Effector CD8-positive, alpha-beta T cell (primary cell): ENCODE results near the gene ASAP2.
"Not testable (repeated sequence)": the region's sequence is repeated elsewhere in the genome, so short reads cannot be mapped to it uniquely, and the experiment has no call there.

Experiments
- DNase-seq: peaks from one replicate; lab custom pipeline; 2025; lab: John Stamatoyannopoulos, UW

The ASAP2 gene

DNA sequence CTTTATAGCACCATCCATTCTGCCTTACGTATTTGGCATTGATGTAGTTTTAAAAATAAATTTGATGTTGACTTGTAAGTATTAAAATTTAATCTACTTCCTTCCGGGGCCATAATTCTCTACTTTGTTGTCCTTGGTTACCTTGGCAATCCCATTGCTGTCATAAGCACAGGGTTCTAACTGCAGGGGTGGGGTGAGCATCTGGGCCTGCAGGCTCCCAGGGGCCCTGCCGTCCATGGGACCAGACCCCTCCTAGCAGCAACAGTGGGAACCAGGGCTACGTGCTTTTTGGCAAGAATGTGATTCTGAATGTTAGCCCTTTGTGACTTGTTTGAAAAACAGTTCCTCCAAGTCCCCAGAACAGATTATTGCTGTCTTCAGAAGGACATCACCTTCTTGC is 4.9 kb downstream of the ASAP2 start:
- DNase-seq: no peak

DNA sequence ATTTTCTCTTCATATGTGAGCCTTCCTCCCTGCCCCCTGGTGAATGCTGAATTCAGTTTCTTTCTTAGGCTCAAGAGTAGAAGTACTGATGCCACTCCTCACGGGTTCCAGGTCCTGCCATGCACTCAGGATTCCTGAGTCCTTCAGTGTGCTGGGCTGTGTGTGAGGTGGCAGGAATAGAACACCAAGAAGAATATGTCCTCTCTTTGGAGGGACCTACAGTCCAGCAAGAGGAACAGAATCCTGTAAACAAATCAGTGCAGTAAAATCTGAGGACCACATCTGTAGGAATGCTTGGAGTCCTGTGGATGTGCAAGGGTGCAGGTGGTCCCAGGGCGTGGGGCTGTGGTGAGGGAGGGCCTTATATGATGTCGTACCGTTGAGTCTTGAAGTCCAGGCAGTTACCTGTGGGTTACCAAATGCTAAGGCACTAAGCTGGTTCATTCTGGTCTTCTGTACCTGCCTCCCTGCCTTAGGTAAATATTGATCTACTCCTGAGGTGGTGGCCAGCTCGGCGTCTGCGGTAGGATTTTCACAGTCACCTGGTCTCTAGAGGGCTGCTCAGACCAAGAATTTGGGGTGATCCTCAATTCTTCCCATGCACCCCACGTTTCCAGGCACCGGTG is 5.5 kb downstream of the ASAP2 start:
- DNase-seq: no peak

DNA sequence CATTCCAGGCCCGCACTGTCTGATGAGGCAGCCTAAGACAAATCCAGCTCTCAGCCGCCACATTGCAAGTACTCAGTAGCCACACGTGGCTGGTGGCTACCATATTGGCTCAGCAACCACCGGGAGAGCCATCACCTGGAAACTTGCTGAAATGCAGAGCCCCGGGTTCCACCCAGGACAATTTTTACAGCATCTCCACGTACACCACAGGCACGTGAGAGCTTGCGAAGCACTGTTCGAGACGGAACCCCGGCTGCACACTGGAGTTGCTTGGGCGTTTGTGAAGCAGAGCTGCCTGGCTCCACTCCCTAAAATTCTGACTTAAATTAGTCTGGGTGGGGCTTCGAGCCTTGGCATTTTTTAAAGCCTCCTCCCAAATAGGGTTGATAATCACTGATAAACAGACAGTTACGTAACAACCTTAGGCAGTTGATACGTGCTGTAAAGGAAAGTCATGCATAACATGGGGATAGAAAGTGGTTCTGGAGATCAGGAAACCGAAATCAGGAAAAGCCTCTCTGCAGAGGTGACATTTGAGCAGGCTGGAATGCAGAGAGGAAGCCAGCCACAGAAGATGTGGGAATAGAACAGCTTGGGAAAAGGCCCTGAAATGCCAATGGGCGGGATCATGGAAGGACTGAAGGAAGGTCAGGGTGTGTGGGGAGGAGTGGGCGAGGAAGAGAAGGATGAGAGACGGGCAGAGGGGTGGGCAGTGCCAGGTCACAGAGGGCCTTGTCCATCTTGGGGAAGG is 6.2 kb downstream of the ASAP2 start:
- DNase-seq: no peak

DNA sequence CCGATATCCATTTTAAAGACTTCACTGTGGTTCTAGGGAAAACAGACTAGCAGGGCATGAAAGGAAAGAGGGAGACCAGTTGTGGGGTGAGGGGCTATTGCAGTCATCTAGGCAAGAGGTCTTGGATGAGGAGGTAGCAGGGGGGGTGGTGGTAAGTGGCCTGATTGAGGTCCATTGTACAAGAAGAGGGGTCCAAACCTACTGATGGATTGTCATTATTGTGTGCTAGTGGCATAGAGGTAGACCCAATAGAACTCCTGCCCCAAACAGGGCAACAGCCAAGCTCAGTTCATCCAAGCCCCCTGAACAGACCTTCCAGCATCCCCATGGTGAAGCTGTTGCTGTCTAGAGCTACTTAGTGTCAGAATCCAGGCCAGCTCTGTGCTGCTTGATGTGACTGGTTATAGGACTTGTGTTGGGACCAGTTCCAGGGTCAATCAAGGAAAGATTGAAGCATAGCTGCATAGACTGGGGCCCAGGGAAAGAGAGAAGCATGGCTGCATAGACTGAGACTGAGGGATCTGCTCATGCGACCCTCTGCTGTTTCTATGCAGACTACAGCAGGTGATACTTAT is 7.0 kb downstream of the ASAP2 start:
- no peak for DNase-seq

DNA sequence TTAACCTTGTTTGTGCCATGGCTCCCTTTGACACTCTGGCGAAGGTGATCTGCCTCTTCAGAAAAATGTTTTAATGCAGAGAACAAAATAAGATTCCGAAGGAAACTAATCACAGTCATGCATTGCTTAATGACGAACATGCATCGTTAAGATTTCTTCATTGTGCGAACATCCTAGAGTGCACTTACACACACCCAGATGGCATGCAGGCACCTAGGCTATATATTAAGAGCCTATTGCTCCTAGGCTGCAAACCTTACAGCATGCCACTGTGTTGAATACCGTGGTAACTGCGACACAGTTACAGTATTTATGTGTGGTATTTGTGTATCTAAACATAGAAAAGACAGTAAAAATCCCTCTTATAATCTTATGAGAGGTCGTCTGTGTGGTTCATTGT is 8.3 kb downstream of the ASAP2 start:
- DNase-seq: no peak

DNA sequence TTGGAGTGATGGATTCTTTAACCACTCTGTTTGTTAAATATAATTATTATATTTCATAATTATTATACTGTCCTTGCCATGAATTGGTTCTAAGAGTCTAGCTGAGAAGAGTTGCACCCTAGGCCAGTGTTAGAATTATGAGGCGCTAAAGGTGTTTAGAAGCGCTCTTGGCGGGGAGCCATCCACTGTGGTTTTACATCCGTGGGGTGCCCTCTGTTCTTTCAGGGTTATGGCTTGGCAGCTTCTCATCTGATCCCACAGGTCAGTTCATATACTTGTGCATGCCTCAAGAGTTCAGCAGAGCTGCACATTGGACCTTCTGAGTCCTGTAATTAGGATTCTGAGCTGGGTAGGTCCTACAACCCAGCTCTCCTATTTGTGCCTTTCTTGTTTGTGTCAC is 9.1 kb downstream of the ASAP2 start:
- DNase-seq: no peak

DNA sequence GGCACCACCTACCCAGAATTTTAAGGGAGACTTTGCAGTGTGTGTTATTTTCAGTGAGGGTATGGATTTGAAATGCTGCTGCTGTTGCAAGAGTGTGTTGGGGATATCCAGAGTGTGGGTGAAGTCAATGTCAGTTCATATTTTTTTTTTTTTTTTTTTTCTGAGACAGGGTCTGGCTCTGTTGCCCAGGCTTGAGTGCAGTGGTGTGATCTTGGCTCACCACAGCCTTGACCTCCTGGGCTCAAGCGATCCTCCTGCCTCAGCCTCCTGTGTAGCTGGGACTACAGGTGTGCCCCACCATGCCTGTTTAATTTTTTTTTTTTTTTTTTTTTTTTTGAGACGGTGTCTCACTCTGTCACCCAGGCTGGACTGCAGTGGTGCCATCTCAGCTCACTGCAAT is 9.5 kb downstream of the ASAP2 start:
- not testable (repeated sequence) for DNase-seq

DNA sequence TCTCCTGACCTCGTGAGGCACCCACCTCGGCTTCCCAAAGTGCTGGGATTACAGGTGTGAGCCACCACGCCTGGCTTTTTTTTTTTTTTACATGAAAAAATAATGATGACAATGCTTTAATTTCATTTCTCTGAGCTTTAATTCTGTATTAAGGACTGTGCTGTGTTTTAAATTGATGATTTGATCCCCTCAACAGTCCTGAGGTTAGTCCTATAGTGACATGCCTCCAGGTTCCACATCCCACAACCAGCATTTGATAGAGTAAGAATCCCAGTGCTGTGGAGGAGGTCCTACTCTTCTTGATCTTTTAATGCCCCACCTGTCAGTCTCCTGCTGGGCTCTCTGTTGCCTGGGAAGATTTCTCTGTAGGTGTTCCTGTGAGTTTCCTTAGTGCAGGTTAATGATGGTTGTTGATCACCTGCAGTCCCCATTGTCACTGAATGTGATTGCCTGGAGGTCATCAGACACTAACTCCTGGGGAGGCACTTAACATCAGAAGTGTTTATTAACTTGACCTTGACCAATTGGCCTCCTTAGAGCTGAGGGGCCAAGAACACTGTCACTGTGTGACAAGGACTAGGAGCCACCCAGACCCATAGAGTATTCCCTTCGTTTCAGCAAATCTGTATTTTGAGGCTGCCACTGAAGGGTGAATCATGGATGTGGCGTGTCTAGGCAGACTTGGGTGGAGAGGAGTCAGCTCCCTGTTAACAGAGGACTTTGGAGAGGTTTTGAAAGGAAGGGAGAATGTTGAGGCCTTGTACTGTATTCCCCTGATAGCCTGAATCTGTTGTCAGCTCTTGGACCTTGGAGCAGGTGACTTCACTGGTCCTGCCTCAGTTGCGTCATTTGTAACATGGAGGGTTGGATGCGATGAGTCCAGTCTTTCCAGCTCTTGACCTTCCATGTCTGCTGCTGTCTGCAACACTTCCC is 11.5 kb downstream of the ASAP2 start:
- DNase-seq: no peak

DNA sequence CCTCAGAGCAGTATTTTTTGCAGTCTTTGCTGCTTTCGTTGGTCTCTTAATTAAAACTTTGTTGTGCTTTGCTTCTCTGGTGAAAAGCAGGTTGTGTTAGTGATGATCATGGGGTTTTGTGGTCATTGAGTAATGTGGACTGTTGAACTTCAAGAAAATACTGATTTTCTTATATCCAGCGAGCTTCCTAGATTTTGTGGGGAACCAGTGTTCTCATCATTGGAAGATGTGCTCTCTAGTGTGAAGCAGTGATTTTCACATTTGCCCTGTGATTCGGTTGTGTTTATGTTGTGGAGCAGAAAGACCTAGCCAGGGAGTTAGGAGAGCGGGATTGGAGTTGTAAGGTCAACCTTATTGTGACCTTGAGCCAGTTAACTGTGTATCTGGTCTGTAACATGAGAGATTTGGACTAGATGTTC is 12.4 kb downstream of the ASAP2 start:
- DNase-seq: no peak

DNA sequence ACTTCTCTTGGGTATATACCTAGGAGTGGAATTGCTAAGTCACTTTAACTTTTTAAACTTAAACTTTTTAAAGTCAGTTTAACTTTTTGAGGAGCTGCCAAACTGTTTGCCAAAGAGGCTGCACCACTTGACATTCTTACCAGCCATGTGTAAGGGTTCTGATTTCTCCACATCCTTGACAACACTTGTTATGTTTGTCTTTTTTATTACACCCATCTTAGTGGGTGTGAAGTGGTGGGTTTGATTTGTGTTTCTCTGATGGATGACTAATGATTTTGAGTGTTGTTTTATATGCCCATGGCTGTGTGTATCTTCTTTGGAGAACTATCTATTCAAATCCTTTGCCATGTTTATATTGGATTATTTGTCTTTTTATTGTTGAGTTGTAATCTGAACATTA is 13.6 kb downstream of the ASAP2 start:
- DNase-seq: no peak

DNA sequence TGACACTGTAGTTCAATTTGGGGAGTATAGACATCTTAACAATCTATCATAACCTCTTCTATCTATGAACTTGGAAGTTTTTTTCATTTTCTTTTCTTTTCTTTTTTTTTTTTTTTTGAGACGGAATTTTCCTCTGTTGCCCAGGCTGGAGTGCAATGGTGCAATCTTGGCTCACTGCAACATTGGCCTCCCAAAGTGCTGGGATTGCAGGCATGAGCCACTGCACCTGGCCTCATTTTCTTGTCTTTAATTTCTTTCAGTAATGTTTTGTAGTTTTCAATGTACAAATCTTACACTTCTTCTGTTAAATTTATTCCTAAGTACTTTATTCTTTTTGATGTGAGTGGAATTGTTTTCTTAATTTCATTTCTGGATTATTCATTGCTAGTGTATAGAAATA is 14.6 kb downstream of the ASAP2 start:
- no peak for DNase-seq

DNA sequence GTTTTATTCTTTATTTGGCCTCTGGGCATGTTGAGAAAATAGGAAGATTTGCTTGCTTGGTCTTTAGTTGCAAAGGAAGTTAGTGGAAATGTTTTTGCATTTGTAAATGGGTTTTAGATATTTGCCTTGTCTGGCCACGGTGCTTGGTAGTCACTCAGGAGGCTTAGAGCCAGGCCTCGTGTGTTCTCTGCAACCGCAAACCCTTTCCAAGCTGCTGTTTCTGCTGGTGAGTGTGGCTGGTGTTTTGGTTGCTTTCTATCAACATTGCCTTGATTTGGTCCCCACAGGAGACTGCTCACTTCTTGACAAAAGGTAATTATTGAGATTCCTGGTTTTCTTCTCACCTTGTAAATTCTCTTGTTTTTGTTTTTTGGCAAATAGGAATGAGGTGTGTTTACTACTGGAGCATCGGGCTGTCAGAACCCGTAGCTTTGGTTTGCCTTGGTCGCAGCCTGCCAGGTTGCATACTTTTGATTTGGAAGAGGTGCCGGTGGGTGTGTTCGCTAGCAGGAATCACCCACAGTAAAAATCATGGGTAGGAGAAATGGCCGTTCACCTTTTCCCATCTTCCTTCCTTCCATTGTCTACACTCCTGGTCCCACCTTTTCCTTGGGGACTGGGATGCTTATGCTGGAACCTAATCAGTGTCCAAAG is 15.8 kb downstream of the ASAP2 start:
- DNase-seq: no peak

DNA sequence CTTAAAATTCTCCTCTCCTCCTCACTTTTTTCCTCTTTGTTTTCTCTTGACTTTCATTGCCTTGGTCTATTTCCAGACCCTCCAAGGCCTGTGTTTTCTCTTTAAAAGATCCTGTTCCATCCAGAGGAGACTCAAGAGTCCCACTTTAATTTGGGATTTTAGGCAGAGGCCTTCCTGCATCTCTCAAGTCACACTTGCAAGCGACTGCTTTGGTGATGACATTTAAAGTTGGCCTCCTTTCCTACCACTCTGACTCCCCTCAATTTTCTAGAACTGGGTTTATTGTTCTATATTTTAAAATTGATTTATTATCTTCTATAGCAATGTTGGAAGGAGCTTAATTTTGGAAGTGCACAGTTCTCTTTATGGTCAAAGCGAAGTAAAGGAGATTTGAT is 16.3 kb downstream of the ASAP2 start:
- DNase-seq: no peak

DNA sequence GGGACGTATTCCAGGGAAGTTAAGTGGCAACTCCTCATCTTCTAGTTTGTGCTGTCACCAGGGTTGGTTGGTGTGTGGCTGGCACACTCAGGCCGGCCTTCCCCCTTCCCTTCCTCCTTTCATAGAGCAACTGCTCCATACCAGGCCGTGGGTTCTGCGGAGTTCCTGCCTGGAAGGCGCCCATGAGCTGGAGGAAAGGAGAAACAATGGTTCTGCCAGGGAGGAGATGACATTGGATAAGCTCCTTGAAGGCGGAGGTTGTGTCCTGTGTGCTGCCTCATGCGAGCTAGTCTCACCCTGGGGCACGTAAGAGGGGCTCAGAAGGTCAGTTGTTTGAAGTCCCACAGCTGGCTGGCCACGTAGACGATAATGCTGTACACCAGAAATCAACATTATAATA is 19.2 kb downstream of the ASAP2 start:
- DNase-seq: no peak

DNA sequence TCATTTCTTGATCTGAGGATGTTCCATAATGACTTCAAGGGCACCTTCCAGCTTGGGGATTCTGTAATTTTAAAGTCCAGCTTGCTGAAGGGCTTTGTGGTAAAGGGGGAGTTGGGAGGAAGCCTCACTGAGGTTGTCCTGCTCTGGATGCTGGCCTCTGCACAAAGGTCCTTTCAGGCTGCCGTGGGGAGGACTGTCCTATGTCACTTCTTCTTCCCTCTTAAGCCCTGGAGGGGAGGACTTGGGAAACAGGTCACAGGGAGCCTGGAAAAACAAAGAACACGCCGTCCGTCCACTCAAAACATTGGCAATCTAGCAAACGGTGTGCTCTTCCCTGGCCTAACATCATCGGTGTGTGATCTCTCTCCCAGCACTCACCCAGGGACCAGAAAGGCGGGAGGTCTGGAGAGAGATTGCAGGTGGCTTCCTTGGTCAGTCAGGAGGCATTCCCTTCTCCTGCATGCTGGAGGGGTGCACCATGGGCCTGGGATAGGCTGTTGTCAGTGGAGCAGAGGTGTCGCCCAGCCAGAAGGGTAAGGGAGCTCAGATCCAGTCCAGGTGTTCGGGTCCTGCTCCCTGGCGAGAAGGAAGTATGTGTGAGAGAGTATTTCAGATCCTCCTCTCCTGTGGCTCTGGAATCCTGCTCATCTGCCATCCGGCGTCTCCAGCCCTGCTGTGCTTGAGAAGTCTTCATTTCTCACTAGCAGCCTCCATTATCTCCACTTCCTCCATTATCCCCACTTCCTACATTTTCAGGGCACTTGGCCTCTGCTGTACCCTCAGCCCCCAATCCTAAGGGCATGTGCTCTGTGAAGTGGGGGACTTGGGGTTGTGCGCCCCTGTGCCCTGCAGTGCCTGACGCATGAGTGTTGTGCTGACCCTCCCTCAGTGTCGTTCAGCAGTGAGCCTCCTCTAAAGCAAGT is 20.1 kb downstream of the ASAP2 start:
- no peak for DNase-seq

DNA sequence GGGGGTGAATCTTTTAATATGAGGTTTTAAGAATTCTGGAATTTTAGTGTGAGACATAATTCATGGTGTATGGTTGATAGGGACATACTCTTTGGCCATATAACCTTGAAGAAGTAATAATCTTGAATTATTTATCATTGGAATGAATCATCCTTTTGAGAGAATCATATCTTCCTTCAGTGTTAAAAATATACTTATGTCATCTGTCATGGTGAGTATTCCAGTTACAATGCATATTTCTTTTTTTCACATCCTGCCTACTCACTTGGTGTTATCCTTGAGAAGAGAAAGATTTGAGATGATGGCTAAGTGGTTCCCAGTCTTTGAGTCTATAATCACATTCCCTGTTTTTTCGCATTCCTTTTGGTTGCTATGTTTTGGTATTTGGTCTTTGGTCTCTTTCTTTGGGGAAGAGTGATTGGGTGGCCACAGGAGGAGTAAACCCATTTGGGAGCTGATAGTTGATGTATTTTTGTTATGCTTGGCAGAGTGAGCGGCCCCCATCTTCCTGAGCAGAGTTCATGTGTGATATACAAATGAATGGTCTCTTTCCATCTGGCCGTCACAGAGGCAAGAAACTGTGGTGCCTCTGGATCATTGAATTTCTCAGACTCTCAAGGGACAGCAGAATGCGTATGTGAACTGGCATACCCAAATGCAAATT is 21.6 kb downstream of the ASAP2 start:
- DNase-seq: no peak

DNA sequence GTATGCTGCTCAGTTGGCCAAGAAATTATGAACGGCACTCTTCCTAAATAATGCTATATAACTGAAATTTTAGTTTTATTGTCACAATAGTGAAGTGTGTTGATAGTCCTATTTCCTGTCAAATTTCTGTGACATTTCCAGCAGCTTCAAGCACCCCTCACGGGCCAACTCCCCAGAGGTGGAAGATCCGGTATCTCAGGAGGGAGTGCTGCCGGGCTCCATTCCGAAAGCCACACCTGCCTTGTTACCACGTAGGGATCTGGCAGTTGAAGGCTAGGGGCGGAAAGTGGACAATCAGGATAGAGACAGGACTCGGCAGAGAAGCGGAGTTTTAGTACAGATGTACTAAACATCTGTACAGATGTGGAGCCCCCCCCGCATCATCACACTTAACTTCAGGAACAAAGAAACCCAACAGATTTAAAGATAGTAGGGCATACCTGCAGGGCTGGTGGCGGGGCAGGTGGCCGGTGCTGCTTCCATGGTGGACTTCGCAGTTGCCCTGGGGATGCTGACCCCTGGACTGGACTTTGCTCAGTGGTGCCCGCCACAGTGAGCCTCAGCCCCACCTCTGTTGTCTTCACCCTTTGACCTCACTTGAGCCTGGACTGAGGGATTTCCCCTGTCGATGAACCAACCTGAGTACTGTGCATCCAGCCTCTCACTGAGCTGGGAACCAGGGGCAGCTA is 22.3 kb downstream of the ASAP2 start:
- DNase-seq: no peak

DNA sequence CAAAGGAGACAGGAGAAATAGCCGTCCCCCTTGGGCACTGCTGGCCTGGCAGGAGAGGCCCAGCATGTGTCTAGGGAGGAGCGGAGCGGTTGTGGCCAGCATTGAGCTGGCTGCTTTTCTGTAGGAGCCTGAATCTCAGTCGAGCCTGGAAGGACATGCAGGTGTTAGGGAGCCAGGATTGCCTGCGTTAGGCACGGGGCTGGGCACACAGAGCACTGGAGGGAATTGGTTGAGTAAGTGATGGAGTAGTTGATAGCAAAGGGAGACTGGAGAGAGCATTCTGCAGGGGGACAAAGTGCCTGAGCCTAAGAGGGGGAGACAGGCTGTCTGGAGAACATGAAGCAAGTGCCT is 22.8 kb downstream of the ASAP2 start:
- no peak for DNase-seq

DNA sequence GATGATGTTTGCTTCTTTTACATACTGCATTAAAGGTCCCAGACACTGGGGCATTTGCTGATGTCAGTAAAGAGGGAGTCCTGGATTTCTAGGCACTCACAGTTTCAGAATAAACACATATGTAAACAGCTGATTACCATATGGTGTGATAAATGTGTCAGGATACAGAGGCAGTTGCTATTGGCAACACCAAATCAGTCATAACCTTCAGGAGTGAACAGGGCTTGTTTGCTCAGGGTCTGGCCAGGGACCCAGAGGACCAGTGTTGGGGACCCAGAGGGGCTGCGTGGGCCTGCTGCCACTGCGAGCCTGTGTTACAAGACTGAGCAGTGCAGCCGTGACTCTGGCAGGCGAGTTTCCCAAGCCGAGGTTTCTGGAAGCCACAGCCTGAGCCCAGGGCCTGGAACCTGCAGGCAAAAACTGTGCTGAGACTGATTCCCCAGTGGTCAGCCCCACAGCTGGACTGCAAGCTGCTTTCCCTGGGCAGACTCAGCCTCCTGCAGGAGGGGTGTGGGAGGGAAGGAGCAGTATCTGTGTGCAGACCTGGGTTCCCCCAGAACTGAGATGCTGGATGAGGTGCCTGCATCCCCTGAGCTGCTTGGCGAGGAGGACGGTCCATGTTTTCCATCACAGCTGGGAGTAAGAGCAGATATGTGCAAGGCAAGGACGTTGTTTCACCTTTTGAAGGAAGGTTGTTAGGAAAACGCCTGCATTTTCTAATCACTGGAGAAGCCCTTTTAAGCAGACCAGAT is 23.6 kb downstream of the ASAP2 start:
- no peak for DNase-seq
